Measurements from ENCODE around the gene SNCG. TPM values are rescaled to one million over a fixed set of nuclear protein-coding genes. Genes with fewer than 3 reads are reported as not detected.

SNCG gene
- total RNA-seq, 1 experiment from 2014 or later, result 61.1 TPM

GRCh38 chr10:86958901-86959736 lies 720 bp downstream of the SNCG start:
- ChIA-PET RAD21 (ENCODE audit: low non-redundant PET in 1 of 2, low total read pairs in 2 of 2, uncharacterized antibody in 2 of 2, unreplicated experiment in 2 of 2) (interaction anchor here (1.0 to 1.5 kb wide), 2 partner anchors 13 to 20 kb away, joined by 3 to 4 read pairs; no protein-coding TSS in a partner anchor), CTCF (interaction anchor here (0.5 to 3.7 kb wide), 7 partner anchors 7 to 613 kb away, joined by 3 to 36 read pairs (median 4); partner anchors contain the start of gene ADIRF), POLR2A (interaction anchor here (1.7 to 5.7 kb wide), 2 partner anchors 10 to 274 kb away, joined by 3 to 58 read pairs; partner anchors contain the start of gene ADIRF)
- DNase-seq (ENCODE audit: low read depth, low spot score), result peak; percentile 62
- Histone ChIP-seq H3K4me3 (replicated peaks in 1 of 2; ENCODE audit: low read depth in 1 of 2, low read length in 2 of 2) (peak overlapping the region; percentile 50 to 57), H3K79me2 (ENCODE audit: insufficient read depth, low read length) (peaks cover 8% of the 10 kb centered on the region; the same call in 1 of the 2 replicates), H3K27me3 (ENCODE audit: insufficient read depth, low read length) (no peaks in the 10 kb centered on the region), H3K9me3 (ENCODE audit: control insufficient read depth in 1 of 2, insufficient read depth in 1 of 2, low read depth in 1 of 2, low read length in 2 of 2) (no peaks in the 10 kb centered on the region), H3K4me2 (ENCODE audit: low read length) (peak overlapping the region; percentile 100), H3K9me2 (ENCODE audit: insufficient read depth) (no peaks in the 10 kb centered on the region), H2AFZ (ENCODE audit: low read depth, low read length, poor library complexity, severe bottlenecking) (no peak overlapping the region), H4K20me1 (ENCODE audit: insufficient read depth) (no peaks in the 10 kb centered on the region), H3K36me3 (ENCODE audit: control insufficient read depth in 1 of 2, insufficient read depth in 2 of 2, low read length in 2 of 2) (no peaks in the 10 kb centered on the region), H3K4me1 (ENCODE audit: control insufficient read depth in 1 of 2, insufficient read depth in 2 of 2, low read length in 2 of 2) (peaks cover 45 to 79% of the 10 kb centered on the region in 2 experiments), H3K27ac (ENCODE audit: low read depth, low read length) (peak overlapping the region; percentile 94), H3K9ac (ENCODE audit: low read length) (peak overlapping the region; percentile 71)
- ATAC-seq, result peak; percentile 67
- BruUV-seq (replicated peaks), result TSS peak; percentile 73
- intact Hi-C loops (cut with micrococcal nuclease), result no loop called here
- peak; percentile 87 for TF ChIP-seq POLR2AphosphoS5 (IDR thresholded peaks at IDR 0.05; ENCODE audit: low read depth, low read length)
- no peak for TF ChIP-seq EZH2phosphoT487 (IDR thresholded peaks at IDR 0.05; ENCODE audit: borderline replicate concordance)
- no peak for TF ChIP-seq SIN3A (IDR thresholded peaks at IDR 0.05; ENCODE audit: low read depth)
- TF ChIP-seq SP1 (IDR thresholded peaks at IDR 0.05; ENCODE audit: low read depth), result no peak
- no peak for TF ChIP-seq ZFX (IDR thresholded peaks at IDR 0.05)
- no peak for TF ChIP-seq CBX3 (IDR thresholded peaks at IDR 0.05; ENCODE audit: low read depth)
- no peak for TF ChIP-seq MAX (IDR thresholded peaks at IDR 0.05)
- no peak for TF ChIP-seq POLR2A (IDR thresholded peaks at IDR 0.05; ENCODE audit: borderline replicate concordance, extremely low read depth, insufficient read depth, insufficient read length)
- TF ChIP-seq JUND (IDR thresholded peaks at IDR 0.05), result no peak
- TF ChIP-seq REST (IDR thresholded peaks at IDR 0.05; ENCODE audit: low read depth), result no peak
- no peak for TF ChIP-seq ZNF274 (IDR thresholded peaks at IDR 0.05; ENCODE audit: low read depth, low read length)
- TF ChIP-seq CTCF (IDR thresholded peaks at IDR 0.05 in 2 of 3, conservative IDR thresholded peaks at IDR 0.05 in 1 of 3; ENCODE audit: borderline replicate concordance in 1 of 3, insufficient read depth in 1 of 3, low read depth in 2 of 3, low read length in 2 of 3), result no peak
- TF ChIP-seq FOSL1 (IDR thresholded peaks at IDR 0.05; ENCODE audit: low read depth), result no peak
- no peak for TF ChIP-seq EGR1 (IDR thresholded peaks at IDR 0.05; ENCODE audit: low read depth)
- TF ChIP-seq SRF (IDR thresholded peaks at IDR 0.05; ENCODE audit: low read depth), result no peak
- no peak for TF ChIP-seq CEBPB (IDR thresholded peaks at IDR 0.05; ENCODE audit: low read depth)
- no peak for TF ChIP-seq TCF7L2 (IDR thresholded peaks at IDR 0.05; ENCODE audit: borderline replicate concordance, extremely low read depth, insufficient read depth, insufficient read length)
- no peak for TF ChIP-seq EZH2 (IDR thresholded peaks at IDR 0.05)
- TF ChIP-seq ELF1 (IDR thresholded peaks at IDR 0.05; ENCODE audit: borderline replicate concordance, low read depth), result no peak
- peak; percentile 35 for TF ChIP-seq YY1 (IDR thresholded peaks at IDR 0.05; ENCODE audit: extremely low read depth, insufficient replicate concordance, low read depth, low read length)
- TF ChIP-seq RAD21 (IDR thresholded peaks at IDR 0.05; ENCODE audit: low read depth), result no peak
- no peak for TF ChIP-seq ATF3 (IDR thresholded peaks at IDR 0.05)

All from HCT116 (cell line).